NCI-H2107 (cell line): ENCODE results near the gene PHF19.

Experiments
- DNase-seq: peaks from one replicate; lab custom pipeline; 2025; lab: John Stamatoyannopoulos, UW

Gene PHF19

GRCh38 chr9:120913647-120914264 is 36.8 kb upstream of the PHF19 start:
- no peak for DNase-seq

DNA sequence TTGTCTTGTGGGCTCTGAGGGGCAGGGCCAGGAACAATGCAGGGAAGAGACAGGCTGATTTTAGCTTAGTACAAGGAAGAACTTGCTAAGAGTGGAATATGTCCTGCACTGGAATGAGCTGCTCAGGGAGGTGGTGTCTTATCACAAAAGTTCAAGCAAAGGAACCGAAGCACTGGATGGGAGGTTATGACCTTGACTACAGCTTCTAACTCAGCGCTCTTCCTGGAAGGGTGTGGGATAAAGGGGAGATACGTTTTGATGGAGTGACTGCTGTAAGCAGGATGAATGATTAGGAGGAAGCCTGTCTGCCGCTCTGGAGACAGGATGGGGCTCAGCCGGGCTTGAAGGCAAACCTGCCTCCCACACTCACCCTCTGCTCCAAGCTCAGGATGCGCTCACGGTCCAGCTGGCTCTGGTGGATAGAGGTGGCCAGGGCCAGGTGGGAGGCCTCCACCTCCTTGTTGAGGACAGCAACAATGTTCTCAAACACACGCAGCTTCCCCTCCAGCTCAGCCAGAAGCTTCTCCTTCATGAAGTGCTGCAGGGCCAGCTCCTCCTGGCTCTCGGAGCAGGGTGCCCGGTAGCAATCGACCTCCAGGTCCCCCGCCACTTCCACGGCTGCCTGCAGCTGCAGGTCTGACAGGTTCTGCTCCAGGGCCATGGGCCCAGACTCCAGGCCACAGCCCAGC is 36.1 kb upstream of the PHF19 start:
- no peak for DNase-seq

DNA sequence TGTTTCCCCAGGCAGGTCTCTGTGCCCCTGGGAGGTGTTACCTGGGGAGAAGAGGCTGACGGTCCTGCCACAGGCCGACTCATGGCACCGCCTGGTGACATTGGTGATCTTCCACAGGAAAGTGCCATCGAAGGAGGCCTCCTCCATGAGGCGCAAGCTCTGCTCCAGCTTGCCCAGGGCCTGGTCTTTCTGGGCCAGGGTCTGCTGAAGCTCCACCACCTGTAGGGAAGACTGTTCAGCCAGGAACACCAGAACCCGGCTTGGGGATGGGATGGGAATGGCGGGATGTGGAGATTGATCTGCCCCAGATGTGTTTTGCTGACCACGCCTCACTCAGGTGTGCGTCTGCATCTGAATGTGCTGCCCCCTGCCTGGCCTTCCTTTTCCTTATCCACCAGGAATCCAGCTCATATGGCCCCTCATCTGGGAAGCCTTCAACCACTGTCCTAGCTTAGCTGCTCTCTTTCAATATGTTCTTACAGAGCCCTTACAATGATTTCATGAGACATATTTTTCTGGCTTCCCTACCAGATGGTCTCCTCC is 34.4 kb upstream of the PHF19 start:
- no peak for DNase-seq

DNA sequence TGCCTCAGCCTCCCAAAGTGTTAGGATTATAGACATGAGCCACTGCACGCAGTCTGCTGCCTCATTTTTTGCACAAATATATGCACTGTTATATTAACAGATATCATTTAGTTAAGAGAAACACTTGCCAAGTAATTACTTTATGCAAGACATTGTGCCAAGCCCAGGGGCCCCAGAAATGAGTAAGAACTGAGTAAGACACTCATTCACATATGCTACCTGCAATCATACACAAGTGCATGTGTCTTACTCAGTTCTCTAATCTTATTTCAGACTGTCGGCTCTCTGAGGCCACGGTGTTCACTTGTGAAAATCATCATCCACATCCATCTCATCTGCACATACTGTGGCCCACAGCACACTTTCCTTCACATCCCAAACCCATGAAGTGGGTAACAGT is 33.7 kb upstream of the PHF19 start:
- DNase-seq, result no peak

GRCh38 chr9:120909904-120910303 is 32.9 kb upstream of the PHF19 start:
- no peak for DNase-seq

GRCh38 chr9:120905315-120906164 is 28.6 kb upstream of the PHF19 start:
- no peak for DNase-seq

DNA sequence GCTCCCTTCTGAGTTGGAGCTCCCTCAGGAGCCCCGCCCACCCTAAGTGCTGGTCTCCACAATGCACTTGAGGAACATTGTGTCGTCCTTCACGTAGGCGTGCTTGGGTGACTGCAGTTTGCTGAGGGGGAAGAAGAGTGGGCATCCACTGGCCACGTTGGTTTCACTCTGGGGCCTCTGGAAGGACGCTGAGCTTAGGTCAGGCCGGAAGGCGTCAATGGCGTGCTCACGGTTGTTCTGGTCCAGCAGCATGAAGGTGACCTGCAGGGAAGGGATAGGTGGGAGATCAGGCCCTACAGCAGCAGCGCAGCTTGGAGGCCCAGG is 28.0 kb upstream of the PHF19 start:
- DNase-seq, result no peak

DNA sequence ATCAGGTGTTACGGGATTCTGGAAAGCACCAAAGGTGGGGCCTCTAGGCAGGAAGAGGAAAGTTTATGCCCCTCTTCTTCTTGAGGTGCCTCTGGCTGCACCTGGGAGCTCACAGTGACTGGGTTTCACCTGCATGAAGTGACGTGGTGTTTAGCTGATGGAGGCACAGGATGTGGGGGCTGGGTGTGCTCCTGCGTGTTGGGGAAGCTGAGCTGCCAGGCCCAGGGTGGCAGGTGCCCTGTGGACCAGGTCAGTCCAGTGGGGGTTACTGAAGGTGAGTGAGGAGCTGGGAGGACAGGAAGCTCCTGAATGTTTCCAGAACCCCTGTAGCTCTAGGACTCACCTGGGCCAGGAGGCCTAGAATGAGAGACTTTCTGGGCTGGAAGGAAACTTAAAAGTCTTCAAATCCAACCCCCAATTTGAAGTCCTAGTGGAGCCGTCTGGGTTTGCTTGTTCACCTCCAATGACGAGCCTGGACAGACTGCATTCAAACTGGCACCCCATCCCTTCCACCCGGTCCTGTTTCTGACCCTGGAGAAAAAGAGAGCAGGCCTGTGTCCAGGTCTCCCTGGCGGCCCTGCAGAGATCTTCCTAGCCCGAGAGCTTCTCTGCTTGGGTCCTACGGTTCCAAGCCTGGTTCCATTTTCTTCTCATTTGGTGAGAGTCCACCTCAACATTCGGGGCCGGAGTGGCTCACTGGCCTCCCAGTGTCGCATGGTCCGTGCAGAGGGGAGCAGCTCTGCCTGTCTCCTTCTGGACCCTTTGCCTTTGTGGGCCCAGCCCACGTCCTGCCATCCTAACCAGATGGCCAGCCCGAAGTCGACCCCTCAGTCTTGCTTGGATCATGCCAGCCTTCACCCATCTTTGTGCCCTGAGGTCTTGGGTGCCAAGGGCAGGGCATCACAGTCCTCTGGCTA is 27.3 kb upstream of the PHF19 start:
- no peak for DNase-seq

- no peak for DNase-seq
Measured at GRCh38 chr9:120902569-120903535, 25.9 kb upstream of the PHF19 start.

- DNase-seq, result no peak
Measured at GRCh38 chr9:120901755-120902568, 25.0 kb upstream of the PHF19 start.

- DNase-seq, result no peak
Measured at GRCh38 chr9:120900824-120901223, 23.8 kb upstream of the PHF19 start.

DNA sequence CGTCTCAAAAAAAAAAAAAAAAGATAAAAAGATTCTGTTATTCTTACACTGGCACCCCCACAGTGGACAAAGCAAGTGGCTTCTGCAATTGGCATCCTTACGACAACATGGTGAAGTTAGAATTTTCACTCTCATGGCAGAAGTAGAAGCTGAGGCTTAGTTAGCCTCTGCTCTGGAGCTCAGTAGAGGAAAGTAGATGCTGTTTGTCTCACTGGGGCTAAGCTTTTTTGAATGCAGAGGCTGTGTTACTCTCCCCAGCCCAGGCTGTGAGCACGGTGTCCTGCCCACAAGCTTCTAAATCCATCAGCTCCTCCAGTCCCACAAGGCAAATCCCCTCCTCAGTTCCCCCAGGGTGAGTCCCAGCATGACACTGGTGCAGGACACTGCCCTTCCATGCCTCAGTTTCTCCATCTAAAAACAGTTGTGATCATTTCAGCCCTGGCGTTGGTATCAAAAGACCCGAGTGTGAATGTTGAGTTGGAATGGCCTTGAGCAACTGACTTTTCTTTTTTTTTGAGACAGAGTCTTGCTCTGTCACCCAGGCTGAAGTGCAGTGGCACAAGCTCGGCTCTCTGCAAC is 22.6 kb upstream of the PHF19 start:
- DNase-seq, result no peak

DNA sequence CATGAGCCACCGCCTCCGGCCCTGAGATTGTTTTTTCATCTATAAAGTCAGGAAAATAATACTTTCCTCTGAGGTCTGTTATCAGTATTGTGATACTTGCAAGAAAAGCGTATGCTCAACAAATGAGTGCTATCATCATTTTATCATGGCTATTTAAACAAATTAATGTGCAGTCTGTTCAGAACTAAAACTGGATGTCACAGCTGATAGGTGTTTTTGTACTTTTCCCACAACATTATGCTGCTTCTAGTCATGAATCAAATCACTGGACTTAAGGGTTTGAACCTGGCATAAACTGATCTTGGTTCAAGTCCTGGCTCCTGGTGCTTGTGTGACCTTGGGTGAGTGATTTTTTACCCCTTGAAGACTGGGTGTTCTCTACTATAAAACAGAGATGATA is 21.4 kb upstream of the PHF19 start:
- DNase-seq, result no peak

- DNase-seq, result no peak
Measured at GRCh38 chr9:120895951-120896350, 19.0 kb upstream of the PHF19 start.

DNA sequence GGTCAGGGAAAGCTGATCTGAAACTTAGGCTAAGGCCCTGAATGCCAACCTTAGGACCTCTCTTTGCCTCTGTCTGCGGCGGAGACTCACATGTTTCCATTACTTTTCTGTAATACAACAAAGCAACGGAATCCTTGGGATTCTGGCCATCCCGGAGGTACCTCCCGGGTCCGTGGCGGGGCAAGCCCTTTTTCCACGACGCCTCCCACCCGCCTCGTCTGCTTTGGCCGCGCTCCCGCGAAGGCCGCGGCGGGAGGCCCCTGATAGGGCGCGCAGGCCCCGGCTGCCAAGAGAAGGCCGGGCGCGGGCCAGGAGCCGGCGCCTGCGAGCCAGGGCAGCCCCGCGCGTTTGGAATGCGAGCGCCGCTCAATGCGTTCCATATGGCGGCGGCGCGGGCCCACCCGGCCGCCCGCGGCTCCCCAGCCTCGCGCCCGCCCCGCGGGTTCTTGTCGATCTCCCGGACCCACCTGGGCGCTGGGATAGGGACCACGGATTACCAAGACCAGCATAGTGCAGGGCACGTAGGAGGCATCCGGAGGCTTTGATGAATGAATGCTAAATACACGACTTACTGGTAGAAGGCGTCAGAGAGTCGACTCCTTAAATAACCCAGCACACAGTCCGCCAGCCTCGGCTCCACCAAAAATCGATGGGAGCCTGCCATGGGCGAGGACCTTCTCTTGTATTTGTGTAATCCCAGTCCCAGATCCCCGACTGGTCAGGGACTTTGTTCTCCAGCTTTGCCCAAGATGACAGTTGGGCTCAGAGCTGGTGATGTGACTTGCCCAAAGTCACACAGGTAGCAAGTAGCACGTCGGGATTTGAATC is 17.5 kb upstream of the PHF19 start:
- DNase-seq, result no peak

GRCh38 chr9:120893611-120894307 is 16.8 kb upstream of the PHF19 start:
- DNase-seq, result no peak

GRCh38 chr9:120892748-120893610 is 16.0 kb upstream of the PHF19 start:
- DNase-seq, result peak; percentile 46
